ENCODE results near the gene FAM200C. TPM values are rescaled to one million over a fixed set of nuclear protein-coding genes. Genes with fewer than 3 reads are reported as not detected.

Gene FAM200C
- total RNA-seq (2022; extraction: Qiagen RNA extraction), result 1.6 to 2.1 TPM (median 1.7 TPM) in 5 replicates

DNA sequence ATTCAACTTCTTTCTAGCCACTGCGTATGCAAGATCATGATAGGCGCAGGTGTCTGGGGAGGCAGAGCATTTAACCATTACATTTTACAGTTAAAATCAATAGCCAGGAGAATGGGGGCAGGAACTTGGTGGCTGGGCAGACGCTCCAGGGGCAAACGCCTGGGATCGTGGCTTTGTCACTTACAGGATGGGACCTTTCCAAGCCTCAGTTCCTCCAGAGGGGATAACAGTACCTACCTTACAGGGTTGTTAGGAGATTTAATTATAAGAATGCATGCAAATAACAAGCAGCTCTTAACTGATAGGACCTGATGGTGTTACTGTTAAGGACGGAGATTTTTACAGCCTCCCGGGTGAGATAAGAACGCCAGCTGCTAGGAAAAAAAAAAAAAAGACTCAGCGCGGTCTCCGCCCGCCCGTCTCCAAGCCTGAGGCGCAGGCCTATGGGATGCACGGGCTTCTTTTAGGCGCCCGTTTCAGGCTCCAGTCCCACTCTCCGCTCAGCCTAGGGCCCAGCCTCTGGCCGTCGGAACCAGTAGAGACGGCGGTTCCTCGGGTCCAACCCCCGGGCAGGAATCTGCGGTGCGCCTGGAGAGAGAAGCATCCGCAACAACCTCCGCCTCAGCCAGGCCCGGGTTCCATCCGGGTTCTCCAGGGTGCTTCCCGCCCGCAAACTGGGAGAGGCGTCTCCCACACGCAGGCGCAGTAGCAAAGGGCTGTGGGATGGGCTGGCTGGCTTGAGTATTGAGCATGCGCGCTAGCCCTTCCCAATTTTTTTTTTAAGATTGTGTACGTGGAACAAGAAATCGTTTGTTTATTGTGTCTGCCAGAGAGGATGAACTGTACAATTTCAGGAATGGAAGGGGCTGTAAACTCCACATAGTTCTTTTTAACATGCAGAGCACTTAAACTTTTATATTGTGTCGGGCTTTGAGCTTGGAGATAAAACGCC is at the start of gene FAM200C:
Gene FAM200C (minus strand): TSS at position 653 of the 952 bp plus-strand sequence. CDS start 4,564 bp downstream, outside the sequence.

DNA sequence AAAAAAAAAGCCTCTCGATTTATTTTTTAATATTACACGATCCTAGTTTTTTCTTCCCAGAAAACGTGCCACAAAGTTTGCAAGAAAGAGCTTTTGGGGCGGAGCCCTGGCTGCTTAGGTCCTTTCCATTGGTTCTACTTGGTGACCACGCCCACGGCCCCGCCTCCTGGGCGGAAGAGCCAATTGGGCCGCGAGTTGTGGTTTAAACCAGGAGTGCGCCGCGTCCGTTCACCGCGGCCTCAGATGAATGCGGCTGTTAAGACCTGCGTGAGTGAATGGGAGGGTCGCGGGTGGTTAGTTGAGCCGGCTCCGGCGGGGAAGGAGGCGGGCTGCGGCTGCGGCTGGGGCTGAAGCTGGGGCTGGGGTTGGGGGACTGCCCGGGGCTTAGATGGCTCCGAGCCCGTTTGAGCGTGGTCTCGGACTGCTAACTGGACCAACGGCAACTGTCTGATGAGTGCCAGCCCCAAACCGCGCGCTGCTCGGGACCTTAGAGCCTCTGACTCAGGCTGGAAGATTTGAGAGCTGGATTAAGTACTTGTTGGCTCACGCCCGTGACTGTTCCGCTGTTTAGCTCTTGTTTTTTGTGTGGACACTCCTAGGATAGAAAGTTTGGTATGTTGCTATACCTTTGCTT is 21.9 kb upstream of the FAM200C start, which contains the start of gene PTTG1:
Gene PTTG1 (plus strand): TSS at position 231 of the 634 bp plus-strand sequence. CDS start 458 bp downstream, outside the sequence.

DNA sequence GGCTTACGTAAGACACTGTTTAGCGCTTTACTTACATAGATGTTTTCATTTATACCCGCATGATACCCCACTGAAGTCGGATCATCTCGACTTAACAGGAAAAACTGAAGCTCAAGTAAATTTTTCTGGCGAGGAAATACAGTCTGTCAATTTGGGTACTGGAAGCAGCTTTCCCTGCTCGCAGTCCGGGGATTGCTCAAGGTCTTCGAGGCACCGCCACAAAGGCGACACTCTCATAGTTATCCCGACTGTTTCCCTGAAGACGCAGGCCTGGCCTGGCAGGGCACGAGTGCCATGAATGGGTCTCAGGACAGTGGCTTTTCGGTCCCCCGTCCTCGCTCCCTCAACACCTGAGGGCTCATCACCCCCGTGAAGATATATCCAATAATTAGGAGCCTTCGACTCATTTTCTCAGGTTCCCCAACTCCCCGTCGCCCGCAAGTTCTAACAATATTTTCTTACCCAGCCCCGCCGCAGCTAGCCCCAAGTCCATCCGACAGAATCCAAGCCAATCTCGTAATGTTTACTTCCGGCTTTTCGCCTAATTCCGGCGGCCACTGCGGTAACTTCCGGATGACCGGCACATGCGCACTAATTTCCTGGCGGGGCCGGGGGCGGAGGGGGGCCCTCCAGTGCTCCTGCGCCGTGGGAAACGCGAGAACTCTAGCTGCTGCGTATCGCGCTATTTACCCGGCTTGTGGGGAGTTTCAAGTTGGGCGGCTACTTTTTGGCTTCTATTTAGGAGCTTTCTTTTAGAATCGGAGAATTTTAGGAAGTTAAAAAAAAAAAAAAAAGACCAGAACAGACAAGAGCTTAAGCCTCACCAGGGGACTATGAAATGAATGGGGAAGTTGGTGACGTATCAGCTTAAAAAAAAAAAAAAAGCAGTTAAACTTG is 19.0 kb upstream of the FAM200C start, which contains the start of gene SLU7:
Gene SLU7 (minus strand): TSS at position 521 of the 897 bp plus-strand sequence. CDS start 3,787 bp downstream, outside the sequence.

DNA sequence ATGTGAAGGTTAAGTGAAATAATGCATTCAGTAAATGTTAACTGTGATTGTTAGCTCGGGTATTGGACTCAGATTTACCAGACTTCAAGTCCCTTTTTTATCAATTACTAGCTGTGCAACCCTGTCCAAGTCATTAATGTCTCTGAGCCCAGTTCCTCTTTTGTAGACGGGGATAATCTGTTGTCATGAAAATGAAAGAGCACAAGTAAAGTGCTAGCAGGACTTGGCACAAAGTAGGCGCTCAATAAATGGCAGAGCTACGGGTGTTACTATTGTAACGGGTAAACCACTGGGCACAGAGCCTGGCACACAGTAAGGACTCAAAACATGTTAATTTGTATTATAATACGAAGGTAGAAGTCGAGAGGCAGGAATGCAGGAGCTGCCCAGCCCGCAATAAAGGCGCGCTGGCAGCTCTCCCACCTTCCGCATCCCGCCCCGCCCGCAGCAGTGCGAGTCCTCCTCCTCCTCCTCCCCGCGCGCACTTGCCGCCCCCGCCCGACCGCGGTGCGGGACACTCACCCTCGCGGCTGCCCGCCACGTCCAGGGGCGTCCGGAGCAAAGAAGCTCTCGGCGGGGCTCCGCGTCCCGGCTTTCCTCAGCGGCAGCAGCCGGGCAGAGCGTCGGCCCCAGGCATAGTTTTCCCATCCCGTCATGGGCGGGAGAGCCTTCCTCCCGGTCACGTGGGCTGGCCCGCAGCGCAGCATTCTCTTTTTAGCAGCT is 29.7 kb downstream of the FAM200C start, which contains the start of gene C1QTNF2:
Gene C1QTNF2 (minus strand): TSS at position 637 of the 723 bp plus-strand sequence. CDS start 15,615 bp downstream, outside the sequence.

Other genes with a start within 250 kb of the FAM200C start
- gene FABP6, start 170.5 kb downstream of the FAM200C start, total RNA-seq (2022; extraction: Qiagen RNA extraction), result 0.53 to 1.6 TPM (median 0.91 TPM) in 5 replicates
- gene CCNJL, start 87.5 kb downstream of the FAM200C start, total RNA-seq (2022; extraction: Qiagen RNA extraction), result 9.9 to 14.0 TPM (median 10.9 TPM) in 5 replicates
- 0.06 to 0.12 TPM (median 0.08 TPM) in 5 replicates for gene C1QTNF2, start 29.4 kb downstream of the FAM200C start, total RNA-seq (2022; extraction: Qiagen RNA extraction)
- 36.2 to 67.7 TPM (median 43.2 TPM) in 5 replicates for gene SLU7, start 19.0 kb upstream of the FAM200C start, total RNA-seq (2022; extraction: Qiagen RNA extraction)
- gene PTTG1, start 21.8 kb upstream of the FAM200C start, total RNA-seq (2022; extraction: Qiagen RNA extraction), result 188 to 246 TPM (median 205 TPM) in 5 replicates